ENCODE measurements around the gene SH3TC2.

SH3TC2 gene

DNA sequence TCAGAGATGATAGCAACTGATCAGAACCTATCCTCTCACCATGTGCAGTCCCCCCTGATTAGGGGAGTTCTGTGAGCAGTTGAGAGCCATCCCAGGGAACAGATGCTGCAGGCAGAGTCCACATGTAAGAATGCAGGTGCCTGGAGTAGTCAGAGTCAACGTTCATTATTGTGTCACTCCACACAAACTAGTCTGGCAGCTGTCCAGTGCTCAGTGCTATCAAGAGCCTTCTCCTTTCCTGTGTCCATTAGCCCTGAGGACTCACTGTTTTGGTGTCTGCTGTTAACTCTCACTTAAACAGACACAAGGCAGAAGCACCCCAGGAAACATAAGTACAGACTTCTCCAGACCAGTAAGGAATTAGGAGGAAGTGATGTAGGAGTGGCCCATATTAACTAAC, 2.5 kb downstream of the SH3TC2 start:
- no peak for DNase-seq (ENCODE audit: low read depth)

DNA sequence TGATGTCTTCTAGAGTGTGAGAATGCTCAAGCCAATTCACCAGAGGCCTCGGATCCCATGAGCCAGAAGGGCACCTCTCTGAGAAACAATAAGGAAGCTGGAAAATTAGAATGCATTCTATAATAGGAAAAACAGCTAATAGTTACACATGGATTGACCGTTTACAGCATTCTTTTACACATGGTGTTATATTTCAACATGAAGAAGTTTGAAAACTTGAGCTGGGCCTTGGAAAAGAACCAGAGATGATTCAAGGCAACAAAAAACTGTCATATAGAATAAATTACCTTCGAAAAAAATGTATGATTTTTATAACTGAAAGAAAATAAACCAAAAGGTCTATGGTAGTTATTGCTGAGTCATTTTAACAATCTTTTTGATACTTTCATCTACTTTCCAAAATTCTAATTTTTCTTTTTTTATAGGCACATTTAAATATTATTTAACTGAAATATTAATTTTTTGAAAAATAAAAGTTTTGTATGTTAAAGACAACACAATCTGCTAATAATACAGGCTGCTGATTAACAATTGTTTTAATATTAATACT, 6.2 kb downstream of the SH3TC2 start:
- DNase-seq (ENCODE audit: low read depth), result no peak

DNA sequence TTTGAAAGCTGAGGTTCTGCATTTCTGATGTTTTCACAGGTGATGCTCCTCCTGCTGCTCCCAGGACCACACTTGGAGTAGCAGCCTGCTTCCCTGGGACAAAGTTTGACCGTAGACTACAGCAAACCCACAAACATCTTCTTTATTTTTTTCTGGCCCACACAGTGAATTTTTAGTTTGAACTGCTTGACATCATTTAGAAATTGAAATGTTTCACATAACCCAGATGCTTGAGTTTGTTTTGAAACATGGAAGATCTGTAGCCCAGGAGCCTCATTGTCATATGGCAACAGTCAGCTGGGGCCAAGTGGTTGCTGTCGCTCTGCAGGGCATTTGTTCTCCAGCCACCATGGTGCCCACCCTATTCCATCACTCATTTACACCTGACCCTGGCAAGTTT, 8.4 kb downstream of the SH3TC2 start:
- DNase-seq (ENCODE audit: low read depth), result no peak

DNA sequence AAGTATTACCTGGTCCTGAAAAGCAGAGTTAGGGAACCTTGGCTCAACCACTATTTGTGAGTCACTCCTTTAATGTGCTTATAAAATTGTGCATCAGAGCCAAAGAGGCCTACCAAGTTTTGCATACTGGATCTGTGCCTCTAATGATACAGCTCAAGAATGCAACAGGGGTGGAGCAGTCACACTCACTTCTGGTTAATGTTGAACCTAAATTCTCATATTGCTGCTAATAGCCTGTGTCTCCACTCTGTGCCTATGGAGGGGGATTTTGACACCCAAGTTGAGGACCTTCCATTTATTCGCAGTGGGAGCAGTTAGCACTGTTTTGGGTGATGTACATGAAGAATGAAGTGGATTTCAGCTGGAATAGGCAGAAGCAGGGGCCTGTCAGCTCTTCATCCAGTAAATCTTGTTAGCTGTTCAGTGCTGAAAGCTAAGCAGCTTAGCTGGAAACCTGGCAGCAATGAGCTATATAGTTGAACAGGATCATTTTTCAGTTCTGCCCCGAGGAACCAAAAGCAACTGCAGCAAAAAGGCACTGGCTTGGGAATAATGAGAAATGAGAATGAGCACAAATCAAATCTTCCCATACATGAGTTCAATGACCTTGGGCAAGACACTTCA, 9.7 kb downstream of the SH3TC2 start:
- no peak for DNase-seq (ENCODE audit: low read depth)

DNA sequence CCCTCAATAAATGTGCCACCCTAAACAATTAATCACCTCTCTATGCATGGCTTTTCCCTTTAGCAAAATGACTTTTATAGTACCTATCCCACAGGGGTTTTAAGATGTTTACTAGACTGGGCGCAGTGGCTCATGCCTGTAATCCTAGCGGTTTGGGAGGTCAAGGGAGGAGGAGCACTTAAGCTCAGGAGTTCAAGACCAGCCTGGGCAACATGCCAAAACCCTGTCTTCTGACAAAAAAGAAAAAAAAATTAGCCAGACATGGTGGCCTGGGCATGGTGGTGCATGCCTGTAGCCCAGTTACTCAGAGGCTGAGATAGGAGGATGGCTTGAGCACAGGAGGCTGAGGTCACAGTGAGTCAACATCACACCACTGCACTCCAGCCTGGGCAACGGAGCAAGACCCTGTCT, 13.5 kb downstream of the SH3TC2 start:
- DNase-seq (ENCODE audit: low read depth), result no peak

DNA sequence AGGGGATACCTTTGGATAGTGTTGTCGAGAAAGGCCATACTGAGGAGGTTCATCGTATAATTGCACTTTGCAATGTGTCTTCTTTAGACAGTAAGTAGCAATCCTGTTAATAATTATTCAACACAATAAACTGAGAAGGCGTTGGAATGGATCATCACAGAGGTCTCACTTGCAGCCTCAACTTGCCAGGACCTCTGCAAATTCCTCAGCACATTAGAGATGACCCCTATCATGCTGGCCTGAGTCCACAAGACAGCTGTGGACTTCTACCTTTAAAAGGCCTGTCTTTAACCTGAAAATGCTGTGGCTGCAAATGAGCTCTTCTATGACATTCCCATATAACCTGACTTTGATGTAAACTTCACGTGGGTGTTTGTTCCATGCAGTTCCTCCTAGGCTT, 14.1 kb downstream of the SH3TC2 start:
- no peak for DNase-seq (ENCODE audit: low read depth)

DNA sequence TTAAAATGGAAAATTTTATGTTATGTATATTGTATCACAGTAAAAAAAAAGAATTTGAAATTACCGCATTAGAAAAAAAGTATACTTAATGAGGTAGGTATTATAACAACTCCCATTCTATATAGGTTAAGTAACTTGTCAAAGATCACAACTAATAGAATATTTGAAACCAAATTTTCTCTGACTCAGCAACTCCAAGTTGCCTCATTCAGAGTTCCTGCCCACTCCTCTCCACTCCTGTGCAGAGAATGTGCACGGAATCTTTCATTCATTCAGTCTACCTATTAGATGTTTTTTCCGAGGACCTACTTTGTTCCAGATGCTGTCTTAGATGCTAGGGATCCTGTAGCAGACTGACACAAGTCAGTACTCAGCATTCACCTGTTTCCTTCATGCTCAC, 15.4 kb downstream of the SH3TC2 start:
- no peak for DNase-seq (ENCODE audit: low read depth)

DNA sequence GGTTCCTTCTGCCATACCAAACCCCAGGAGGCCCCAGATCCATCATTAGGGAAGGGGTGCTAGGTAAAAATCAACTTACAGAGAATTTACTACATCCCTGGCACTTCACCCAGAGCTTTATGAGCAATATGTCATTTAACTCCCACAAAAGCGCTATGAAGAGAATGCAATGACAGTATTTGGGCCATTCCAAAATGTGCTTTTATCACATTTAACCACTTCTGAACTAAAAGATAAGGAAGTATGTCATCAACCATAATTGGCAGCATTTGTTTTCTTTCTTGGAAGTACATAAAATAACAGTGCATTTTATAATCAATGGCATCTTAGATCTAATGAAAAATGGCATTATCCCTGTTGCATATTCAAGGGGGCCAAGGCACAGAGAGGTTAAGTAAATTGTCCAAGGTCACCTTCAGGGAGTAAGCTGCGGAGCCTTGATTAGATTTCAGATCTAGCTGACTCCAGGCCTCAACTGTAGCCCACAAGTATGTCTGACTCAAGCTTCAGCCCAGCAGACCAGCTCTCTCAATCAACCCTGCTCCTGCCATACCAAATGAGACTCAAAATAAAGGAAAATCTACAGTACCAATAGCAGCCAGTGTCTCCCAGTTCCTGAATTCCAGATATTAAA, 16.5 kb downstream of the SH3TC2 start:
- no peak for DNase-seq (ENCODE audit: low read depth)

DNA sequence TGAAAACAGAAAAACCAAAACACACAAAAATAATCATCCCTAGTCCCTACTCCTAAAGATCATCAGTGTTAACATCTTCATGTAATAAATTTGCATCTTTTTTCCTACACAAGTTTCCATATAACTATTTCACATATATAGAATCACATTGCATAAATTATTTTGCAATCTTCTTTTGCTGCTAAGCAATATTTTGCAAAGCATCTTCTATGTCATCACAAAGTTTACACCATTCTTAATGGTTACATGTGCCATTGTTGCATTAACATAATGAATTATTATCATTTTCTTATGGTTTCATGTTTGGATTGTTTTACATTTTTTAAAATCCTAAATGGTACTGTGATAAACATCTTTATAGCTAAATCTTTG, 17.8 kb downstream of the SH3TC2 start:
- no peak for DNase-seq (ENCODE audit: low read depth)

DNA sequence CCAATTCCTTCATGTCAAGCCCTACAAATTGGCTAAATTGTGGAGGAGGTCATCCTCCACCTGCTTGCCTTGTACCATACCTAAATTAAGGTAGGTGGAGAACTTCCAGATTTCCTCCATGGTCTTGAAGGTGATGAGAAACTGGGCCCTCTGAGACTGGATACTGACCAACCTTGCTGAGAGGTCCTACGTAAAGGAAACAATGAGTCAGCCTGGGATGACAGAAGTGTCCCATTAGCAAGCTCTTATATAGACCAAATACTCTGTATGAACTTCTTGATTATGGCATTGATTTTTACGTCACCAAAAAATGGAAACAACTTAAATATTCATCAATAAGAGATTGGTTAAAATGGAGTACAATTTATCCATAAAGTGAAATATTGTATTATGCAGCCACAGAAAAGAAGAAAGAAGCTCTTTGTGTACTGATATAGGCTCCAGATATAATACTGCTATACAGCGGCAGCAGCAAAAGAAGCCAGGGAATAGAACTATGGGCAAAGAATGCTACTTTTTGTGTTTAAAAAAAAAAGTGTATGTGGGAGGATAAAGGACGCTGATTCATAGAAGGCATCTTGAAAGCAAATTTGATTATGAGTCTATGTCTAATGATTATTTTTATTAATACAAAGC, 18.3 kb downstream of the SH3TC2 start:
- no peak for DNase-seq (ENCODE audit: low read depth)

DNA sequence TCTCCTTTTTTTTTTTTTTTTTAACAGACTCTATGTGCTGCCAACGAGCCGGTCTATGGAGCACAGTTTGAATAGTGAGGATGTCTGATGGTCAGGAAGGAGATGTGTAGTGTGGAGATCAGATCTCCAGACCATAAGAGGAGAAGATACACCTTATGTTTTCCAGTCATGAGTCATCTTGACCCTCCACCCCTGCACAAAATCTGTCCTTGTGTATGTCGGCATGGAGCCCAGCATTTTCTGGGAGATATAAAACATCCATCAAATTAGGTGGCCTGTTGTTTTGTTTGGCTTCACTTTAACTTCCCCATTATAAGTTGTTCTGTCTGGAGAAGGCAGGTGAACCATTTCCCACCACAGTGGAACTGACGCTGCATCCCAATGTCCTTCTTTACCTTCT, 19.2 kb downstream of the SH3TC2 start:
- DNase-seq (ENCODE audit: low read depth), result no peak

DNA sequence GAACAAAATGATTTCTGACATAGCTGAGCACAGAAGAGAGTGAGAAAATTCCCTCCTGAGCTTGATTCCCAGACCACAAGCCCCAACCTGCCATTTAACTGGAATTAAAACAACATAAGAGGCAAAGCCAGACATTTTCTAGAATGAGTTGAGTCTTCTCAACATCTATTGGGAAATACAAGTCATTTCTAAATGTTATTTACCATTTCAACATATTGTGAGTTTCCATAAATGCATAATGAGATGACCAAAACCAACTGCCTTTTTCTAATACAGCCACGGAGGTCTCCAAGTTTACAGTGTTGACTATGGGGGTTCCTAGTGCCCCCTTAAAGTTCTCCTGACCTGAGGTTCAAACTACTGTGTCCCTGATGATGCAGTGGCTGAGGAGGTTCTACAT, 20.0 kb downstream of the SH3TC2 start:
- DNase-seq (ENCODE audit: low read depth), result no peak

DNA sequence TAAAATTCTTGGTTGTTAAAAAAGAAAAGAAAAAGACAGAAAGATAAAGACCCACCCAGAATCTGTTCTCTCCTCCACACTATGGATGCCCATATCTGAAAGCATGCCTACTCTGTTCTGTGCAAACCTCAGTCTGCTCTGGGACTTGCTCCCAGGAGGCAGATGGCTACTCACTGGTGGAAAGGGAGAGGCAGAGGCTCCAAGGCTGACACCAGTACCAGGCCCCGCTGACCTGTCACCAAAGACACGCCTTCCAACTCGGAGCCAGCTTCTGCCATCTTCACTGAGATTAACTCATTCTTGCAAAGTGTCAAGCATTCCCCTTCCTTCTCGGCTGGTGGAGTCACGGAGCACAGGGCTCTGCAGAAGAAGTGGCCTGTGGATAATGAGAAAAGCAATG, 21.6 kb downstream of the SH3TC2 start:
- DNase-seq (ENCODE audit: low read depth), result no peak

DNA sequence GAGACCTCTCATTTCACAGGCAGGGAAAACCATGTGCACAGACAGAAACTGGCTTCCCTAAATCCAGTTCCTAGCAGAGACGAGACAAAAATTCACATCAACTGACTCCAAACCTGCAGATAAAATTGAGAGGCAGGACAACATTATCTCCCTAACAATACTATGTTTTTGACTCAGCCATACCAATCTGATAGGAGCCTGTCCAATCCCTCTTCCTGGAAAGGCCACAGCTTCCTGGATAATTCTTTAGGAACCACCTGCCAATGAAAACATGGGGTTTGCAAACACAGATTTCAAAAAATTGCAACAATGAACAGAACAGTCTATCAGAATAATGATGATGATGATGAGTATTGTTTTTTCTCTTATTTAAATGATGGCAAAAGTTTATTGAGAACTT, 22.4 kb downstream of the SH3TC2 start:
- DNase-seq (ENCODE audit: low read depth), result no peak

DNA sequence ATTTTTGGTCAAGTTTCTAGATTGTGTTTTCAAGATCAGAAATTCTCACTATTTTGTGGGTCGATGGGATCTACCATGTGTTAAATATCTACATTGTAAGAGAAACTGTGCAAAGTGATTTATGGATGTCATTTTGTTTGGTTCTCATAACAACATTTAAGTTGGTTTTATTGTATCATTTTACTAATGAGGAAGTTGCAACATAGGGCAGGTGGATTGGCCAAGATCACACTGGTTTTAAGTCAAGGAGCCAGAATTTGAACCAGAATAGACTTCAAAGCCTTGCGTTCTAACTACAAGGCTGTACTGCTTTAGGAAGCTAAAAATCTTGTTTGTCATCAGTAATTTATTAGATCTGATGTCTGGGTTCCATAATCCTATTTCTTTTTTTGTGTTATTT, 23.4 kb downstream of the SH3TC2 start:
- DNase-seq (ENCODE audit: low read depth), result no peak

DNA sequence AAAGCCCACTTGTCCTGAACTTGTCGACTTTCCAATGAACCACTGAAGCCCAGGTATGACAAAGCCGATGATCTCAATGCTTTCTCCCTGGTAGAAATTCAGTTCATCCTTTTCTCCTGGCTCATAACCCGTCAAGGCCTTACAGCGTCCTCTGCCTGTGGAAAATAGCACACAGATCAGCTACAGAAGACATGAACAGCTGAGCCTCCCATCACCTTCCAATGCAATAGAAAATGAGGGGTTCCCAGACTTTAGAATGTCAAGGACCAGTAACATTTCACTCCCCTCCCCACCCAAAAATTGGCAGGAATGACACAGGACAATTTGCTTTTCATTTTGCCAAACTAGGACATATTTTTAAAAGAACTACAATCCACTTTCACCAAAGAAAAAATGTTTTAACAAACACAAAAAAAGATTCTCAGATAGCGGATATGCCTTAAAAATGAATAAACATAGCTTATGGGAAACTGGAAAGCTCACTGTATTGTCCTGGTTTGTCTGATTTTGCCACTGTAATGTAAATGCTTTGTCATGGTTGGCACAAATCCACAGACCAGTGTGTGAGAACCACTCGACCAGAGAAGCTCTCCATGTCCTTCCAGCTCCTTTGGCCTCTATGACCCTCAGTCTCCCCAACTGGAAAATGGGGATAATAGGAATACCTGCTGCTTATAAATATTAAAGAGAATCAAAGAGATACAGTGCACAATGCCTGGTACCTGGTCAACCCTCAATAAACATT, 24.4 kb downstream of the SH3TC2 start:
- DNase-seq (ENCODE audit: low read depth), result no peak

DNA sequence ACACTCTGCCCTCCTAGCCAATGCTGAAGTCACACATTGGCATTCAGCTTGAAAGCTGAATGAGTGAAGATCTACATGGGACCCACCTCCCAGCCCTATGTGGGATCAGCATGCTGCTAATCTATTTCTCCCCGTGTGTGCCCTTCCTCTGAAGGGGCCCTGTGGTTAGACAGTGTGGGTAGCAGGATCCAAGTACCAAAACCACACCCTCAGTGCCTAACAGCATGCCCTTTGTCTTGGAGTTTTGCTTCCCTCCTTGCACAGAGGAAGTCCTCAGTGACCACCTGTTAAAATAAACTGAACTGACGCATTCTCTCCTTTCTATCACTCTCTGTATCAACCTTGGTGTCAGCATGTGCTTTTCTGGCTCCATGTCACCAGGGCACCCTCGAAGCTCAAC, 25.0 kb downstream of the SH3TC2 start:
- DNase-seq (ENCODE audit: low read depth), result no peak

DNA sequence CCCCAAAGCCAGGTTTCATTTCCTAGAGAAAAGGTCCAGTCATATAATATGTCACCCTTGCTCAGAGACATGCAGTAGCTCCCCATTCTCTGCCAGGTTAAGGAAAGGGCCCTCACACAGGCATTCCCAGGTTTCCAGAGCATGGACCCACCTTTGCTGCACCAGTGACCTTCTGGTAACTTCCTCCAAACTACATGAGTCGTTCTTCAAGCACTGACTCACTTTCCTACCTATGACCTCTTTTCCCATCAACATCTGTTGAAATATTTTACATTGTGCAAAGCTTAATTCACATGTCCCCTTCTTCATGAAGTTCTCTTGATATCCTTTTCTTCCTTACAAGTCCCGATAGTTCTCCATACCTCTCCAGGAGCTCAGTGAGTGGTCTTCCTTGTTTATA, 25.9 kb downstream of the SH3TC2 start:
- DNase-seq (ENCODE audit: low read depth), result no peak

DNA sequence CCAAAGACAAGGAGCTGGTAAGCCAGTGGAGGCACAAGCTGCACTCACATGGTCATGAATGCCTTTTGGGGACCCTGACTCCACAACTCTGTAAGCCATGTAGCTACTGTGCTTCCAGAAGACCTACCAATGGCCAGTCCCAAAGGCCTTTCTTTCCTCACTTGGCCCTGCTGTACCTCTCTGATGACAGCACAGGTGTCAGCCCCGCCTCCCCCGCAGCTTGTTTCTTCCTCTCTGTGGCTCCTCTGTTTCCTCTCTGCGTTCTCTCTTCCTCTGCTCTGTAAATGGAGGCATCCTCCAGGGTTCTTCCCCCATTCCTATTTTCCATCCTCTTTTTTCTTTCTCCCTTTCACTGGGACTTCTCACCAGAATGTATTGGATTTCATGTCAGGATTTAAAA, 26.7 kb downstream of the SH3TC2 start:
- no peak for DNase-seq (ENCODE audit: low read depth)

DNA sequence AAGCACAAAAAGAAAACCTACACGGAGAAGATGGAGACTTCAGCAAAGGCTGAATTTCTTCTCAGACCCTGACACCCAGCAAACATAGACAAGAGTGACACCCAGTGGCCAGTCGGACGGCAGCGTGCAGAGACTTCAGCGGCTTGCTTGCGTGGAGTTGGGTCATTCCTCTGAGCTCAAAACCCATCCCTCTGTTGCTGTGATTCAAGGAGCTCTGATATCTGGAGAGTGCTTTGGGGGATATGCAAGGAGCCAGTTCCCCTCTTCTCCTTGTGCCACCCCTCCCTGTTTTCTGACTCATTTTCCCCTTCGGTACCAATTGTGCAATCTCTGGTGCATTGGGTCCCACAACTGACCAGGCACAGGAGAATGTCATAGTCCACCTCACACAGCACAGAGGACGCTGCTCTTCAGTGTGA, 27.5 kb downstream of the SH3TC2 start:
- DNase-seq (ENCODE audit: low read depth), result peak; percentile 39

DNA sequence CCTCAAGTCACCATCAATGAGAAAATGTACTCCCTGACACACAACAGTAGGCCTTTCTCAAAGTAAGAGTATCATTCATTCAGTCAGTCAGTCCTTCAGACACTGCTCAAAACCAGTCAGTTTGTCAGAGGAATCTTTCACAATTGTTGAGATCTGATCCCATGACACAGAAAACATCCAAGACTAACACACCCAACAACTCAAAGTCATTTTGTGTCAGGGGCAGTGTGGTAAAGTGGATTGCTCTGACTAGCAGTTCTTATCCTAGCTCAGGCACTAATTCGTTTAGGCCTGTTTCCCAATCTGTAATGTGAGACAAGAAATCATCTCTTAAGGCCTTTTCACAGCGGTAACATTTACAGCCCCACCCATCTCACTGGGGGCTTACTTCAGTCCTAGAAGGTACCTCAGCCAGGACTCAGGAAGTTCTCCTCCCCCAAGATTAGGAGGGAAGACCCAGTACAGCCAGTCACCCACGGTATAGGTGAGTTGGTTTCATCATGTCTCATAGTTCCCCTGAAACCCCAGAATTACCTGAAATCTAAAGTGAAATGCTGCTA, 31.9 kb downstream of the SH3TC2 start:
- DNase-seq (ENCODE audit: low read depth), result no peak

DNA sequence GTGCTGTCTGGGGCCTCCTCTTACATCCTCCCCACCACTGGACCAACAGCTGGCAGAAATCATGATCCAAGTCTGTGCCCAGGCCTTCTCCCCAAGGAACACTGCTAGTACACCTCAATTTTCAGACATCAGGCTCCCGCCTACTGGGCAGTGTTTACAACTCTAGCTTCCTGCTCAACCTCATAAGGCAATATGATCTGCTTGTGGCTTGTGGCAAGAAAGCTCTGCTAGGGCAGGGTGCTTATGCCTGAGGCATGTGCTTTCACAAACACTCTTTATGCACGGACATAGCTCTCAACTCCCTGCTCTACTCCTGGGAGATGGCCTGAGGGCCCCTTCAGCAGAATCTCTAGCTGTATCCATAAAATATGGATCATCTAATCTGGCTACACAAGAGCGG, 32.5 kb downstream of the SH3TC2 start:
- no peak for DNase-seq (ENCODE audit: low read depth)

DNA sequence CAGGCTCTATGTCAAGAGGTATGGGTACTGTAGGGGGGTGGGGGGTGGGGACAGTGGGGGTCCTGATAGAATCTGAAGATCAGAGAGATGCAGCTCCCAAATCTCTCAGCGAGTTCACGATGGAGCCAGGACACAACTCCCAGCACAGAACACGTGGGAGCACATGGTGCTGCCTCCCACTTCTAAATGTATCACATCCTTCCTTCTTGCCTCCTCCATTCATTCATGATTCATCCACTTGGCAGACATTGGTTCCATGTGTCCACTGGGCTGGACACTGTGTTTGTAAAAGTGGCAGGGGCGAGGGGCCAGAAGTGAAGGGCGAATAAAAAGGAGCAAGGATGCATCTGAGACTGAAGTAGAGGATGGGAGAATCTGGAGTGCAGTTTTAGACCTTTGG, 33.9 kb downstream of the SH3TC2 start:
- no peak for DNase-seq (ENCODE audit: low read depth)
